Upper lobe of left lung (tissue), 6 donors: ENCODE measurements around the gene IFNGR2. TPM values are rescaled to one million over a fixed set of nuclear protein-coding genes. Genes with fewer than 3 reads are reported as not detected.

ENCODE experiments used
- ATAC-seq, 2 donors: fragments of 200-7000 bp; cut with Tn5 transposase; one replicate each; pipeline ENCODE4 v1.9.1; 2022; ENCODE audit warnings: mild to moderate bottlenecking in 2 of 2, moderate library complexity in 2 of 2; ENCODE audit not compliant: low FRiP score in 2 of 2
- DNase-seq, 2 donors: peaks; one replicate each; pipeline ENCODE4 v3.0.0-alpha.2; 2019 to 2020
- H3K27ac ChIP-seq, 4 donors: fragments of 200-600 bp; sonication (generic); one replicate each; pipeline ENCODE4 v1.5.1; 2016 to 2019
- H3K27me3 ChIP-seq, 4 donors: fragments of 200-600 bp; sonication (generic); one replicate each; pipeline ENCODE4 v1.5.1; 2017 to 2019
- H3K36me3 ChIP-seq, 4 donors: fragments of 200-600 bp; sonication (generic); one replicate each; pipeline ENCODE4 v1.5.1; 2016 to 2019
- H3K4me1 ChIP-seq, 4 donors: fragments of 200-600 bp; sonication (generic); one replicate each; pipeline ENCODE4 v1.5.1; 2018 to 2019
- H3K4me3 ChIP-seq, 4 donors: fragments of 200-600 bp; sonication (generic); one replicate each; pipeline ENCODE4 v1.5.1; 2017 to 2019; ENCODE audit warnings: mild to moderate bottlenecking in 2 of 4, moderate library complexity in 1 of 4
- H3K9me3 ChIP-seq, 4 donors: fragments of 200-600 bp; sonication (generic); one replicate each; pipeline ENCODE4 v1.5.1; 2018 to 2019
- EP300 ChIP-seq, 4 donors: sonication (generic); formaldehyde crosslinking; IDR thresholded peaks; one replicate each; pipeline ENCODE4 v1.5.1; 2017; ENCODE audit warnings: antibody characterized with exemption in 4 of 4, control low read depth in 2 of 4
- POLR2A ChIP-seq, 4 donors: fragments of 450-650 bp; IDR thresholded peaks; one replicate each; pipeline ENCODE4 v1.5.1; 2016 to 2017; ENCODE audit warnings: antibody characterized with exemption in 4 of 4, mild to moderate bottlenecking in 2 of 4
- POLR2AphosphoS5 ChIP-seq, 2 donors: sonication (generic); formaldehyde crosslinking; IDR thresholded peaks; one replicate each; pipeline ENCODE4 v1.5.1; 2017; ENCODE audit warnings: antibody characterized with exemption in 2 of 2
- WGBS, 2 donors: methylation state at CpG; one replicate each; pipeline ENCODE4 v1.1.5; 2017 to 2018; 5-methylcytosine and 5-hydroxymethylcytosine counted together
- total RNA-seq, 6 donors: library from RNA; depleted of rRNA in 4 of 6; stranded (reverse); fragments of >200 nt in 4 of 6; gene quantifications; one replicate each; pipeline versions ENCODE4 v1.1.0 to v1.2.1, GENCODE V29; 2016 to 2021
- TF ChIP-seq, protein P1 (sequence below), 6 experiments: fragments of 450-650 bp in 4 of 6; fragments of 200-600 bp in 2 of 6; sonication (generic) in 2 of 6; IDR thresholded peaks; one replicate each; pipeline ENCODE4 v1.5.1; 2016 to 2019; ENCODE audit warnings: antibody characterized with exemption in 6 of 6
- donor health status: DM: no; HTN: no; CAD: no; lungs with moderate emphysema.
- donor health status: DM: no; HTN: yes; CAD: no; lungs with severe emphysema.

Gene IFNGR2
- total RNA-seq, 6 donors from 2014 or later = 35.6 to 89.8 (median 62.0) TPM

DNA sequence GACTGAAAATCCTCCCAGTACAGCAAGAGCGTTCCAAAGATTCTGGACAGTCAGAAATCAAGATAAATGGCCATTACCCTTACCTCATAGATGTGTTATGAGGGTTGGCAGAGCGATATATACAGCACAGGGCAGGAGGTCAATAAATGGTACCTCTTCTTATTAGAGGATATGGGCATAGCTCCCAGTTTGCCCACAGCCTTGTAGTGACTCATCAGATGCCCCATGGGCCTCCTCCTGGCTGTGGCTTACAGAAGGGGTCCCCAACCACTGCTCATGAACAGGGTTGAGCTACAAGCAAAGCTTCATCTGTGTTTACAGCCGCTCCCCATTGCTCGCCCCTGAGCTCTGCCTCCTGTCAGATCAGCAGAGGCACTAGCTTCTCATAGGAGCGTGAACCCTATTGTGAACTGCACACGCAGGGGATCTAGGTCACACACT is 7.3 kb upstream of the IFNGR2 start:
- Histone ChIP-seq H3K27ac (no peak overlapping the region), H3K4me3 (no peak overlapping the region), H3K9me3 (no peaks in the 10 kb centered on the region), H3K4me1 (peaks cover 3 to 17% (median 11%) of the 10 kb centered on the region in 4 donors), H3K27me3 (no peaks in the 10 kb centered on the region), H3K36me3 (no peaks in the 10 kb centered on the region)
- no peak for DNase-seq
- WGBS, 2 donors = 88 to 93% methylated on average over 4 to 6 of the region's 6 CpGs
- peak in 1 of 2 donors; percentile 19 for ATAC-seq
- TF ChIP-seq EP300 (IDR thresholded peaks at IDR 0.05) (no peak), POLR2AphosphoS5 (IDR thresholded peaks at IDR 0.05) (no peak), POLR2A (IDR thresholded peaks at IDR 0.05) (no peak)
- TF ChIP-seq, protein P1, sequence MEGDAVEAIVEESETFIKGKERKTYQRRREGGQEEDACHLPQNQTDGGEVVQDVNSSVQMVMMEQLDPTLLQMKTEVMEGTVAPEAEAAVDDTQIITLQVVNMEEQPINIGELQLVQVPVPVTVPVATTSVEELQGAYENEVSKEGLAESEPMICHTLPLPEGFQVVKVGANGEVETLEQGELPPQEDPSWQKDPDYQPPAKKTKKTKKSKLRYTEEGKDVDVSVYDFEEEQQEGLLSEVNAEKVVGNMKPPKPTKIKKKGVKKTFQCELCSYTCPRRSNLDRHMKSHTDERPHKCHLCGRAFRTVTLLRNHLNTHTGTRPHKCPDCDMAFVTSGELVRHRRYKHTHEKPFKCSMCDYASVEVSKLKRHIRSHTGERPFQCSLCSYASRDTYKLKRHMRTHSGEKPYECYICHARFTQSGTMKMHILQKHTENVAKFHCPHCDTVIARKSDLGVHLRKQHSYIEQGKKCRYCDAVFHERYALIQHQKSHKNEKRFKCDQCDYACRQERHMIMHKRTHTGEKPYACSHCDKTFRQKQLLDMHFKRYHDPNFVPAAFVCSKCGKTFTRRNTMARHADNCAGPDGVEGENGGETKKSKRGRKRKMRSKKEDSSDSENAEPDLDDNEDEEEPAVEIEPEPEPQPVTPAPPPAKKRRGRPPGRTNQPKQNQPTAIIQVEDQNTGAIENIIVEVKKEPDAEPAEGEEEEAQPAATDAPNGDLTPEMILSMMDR (IDR thresholded peaks at IDR 0.05) = no peak

DNA sequence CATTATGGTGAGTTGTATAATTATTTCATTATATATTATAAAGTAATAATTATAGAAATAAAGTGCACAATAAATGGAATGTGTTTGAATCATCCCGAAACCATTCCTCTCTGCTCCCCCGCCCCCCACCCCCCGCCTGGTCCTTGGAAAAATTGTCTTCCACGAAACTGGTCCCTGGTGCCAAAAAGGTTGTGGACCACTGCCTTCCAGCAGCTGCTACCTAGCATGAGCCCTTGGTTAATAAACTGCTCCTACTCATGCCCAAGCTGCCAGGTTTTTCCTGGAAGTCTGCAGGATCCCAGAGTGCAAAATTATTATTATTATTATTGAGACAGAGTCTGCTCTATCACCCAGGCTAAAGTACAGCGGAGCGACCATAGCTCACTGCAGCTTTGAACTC is 6.8 kb upstream of the IFNGR2 start:
- peaks cover 5 to 17% (median 11%) of the 10 kb centered on the region in 4 donors for H3K4me1 ChIP-seq
- WGBS, 2 donors = 89 to 93% methylated on average over 6 of the region's 6 CpGs

DNA sequence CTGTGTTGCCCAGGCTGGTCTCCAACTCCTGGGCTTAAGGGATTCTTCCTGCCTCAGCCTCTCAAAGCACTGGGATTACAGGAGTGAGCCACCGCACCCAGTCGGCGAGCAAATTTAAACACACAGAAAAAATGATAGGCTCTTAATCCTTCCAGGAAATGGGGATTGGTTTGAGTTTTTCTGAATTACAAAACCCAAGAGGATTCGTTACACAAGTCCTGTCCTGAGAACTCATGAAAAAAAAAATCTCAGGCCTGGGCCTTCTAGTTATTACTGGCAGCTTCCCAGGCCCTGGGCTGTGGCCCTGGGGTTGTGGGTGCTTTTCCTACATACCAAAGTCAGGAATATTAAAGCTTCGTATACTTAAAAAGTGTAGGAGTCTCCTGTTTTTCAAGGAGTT is 6.3 kb upstream of the IFNGR2 start:
- H3K27ac ChIP-seq = peak overlapping the region in 3 of 4 donors; percentile 11 to 53 (median 17)
- ATAC-seq = peak in 1 of 2 donors; percentile 30

More for the DNA sequence above, 6.8 kb upstream of the IFNGR2 start:
- TF ChIP-seq, protein P1 (IDR thresholded peaks at IDR 0.05) = no peak
- DNase-seq (no peak), ATAC-seq (no peak)
- Histone ChIP-seq H3K27ac (peak overlapping the region in 2 of 4 donors; percentile 11 to 53), H3K27me3 (no peaks in the 10 kb centered on the region), H3K4me3 (no peak overlapping the region), H3K9me3 (no peaks in the 10 kb centered on the region), H3K36me3 (no peaks in the 10 kb centered on the region)

DNA sequence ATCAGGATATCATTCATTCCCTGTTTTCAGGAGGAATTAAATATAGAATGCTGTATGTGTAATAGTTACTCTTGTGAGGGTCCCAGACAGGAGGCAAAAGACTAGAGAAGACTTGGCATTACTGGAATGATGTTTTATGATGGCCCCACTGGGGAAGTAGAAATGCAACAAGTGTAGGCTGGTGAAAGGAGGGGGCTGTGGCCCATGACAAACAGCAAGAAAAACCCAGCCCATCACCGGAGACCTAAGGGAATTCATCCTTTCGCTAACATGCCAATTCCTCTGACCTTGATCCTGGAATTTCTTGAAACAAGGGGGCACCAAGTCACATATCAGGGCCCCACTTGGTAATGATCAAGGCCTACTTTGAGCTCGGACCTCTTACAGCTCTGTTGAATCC is 5.5 kb upstream of the IFNGR2 start:
- H3K4me1 ChIP-seq = peaks cover 10 to 19% (median 15%) of the 10 kb centered on the region in 4 donors
- no peak for TF ChIP-seq POLR2A (IDR thresholded peaks at IDR 0.05)
- TF ChIP-seq, protein P1 (IDR thresholded peaks at IDR 0.05) = no peak
- 89 to 93% methylated on average over 3 of the region's 3 CpGs for WGBS, 2 donors
- H3K9me3 ChIP-seq = no peaks in the 10 kb centered on the region
- H3K4me3 ChIP-seq = no peak overlapping the region
- ATAC-seq (no peak), DNase-seq (no peak)
- no peak overlapping the region for H3K27ac ChIP-seq
- H3K27me3 ChIP-seq = no peaks in the 10 kb centered on the region
- no peaks in the 10 kb centered on the region for H3K36me3 ChIP-seq

More for the DNA sequence above, 6.3 kb upstream of the IFNGR2 start:
- Histone ChIP-seq H3K4me3 (no peak overlapping the region), H3K4me1 (peaks cover 5 to 17% (median 11%) of the 10 kb centered on the region in 4 donors), H3K27me3 (no peaks in the 10 kb centered on the region), H3K9me3 (no peaks in the 10 kb centered on the region), H3K36me3 (no peaks in the 10 kb centered on the region)
- no peak for DNase-seq
- TF ChIP-seq POLR2A (IDR thresholded peaks at IDR 0.05) = no peak
- TF ChIP-seq, protein P1 (IDR thresholded peaks at IDR 0.05) = no peak
- no peak for TF ChIP-seq EP300 (IDR thresholded peaks at IDR 0.05)
- TF ChIP-seq POLR2AphosphoS5 (IDR thresholded peaks at IDR 0.05) = no peak
- 33 to 54% methylated on average over 5 of the region's 5 CpGs for WGBS, 2 donors

DNA sequence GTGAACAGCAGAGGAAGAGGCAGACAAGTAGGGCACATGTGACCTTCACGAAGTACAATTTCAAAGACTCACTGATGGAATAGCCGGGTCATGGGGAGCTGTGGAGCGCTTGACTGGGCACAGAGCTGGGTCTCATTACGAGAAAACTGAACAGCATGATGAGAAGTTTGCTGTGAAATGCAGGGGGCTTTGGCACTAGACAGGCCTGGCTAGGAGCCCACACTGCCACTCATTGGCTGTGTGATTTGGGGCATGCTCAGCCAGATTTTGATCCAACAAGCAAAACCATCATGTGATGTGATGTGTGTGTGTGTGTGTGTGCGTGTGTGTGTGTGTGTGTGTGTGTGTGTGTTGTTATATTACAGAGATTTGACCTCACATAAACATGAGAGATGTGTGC is 4.9 kb upstream of the IFNGR2 start:
- Histone ChIP-seq H3K36me3 (no peaks in the 10 kb centered on the region), H3K9me3 (no peaks in the 10 kb centered on the region)
- no peak for ATAC-seq

More for the DNA sequence above, 4.9 kb upstream of the IFNGR2 start:
- DNase-seq = no peak
- Histone ChIP-seq H3K27ac (peak overlapping the region in 1 of 4 donors; percentile 30), H3K27me3 (no peaks in the 10 kb centered on the region), H3K4me1 (peaks cover 10 to 25% (median 16%) of the 10 kb centered on the region in 4 donors), H3K4me3 (no peak overlapping the region)
- WGBS, 2 donors = 79 to 88% methylated on average over 5 of the region's 5 CpGs
- TF ChIP-seq, protein P1 (IDR thresholded peaks at IDR 0.05) = no peak
- TF ChIP-seq POLR2A (IDR thresholded peaks at IDR 0.05) (no peak), POLR2AphosphoS5 (IDR thresholded peaks at IDR 0.05) (no peak)
